Endothelial cell of umbilical vein (primary cell): ENCODE measurements around the gene KIAA1217. TPM values are rescaled to one million over a fixed set of nuclear protein-coding genes. Genes with fewer than 3 reads are reported as not detected.

ENCODE experiments used
- BruUV-seq: library from RNA; stranded (reverse); fragments of 400-500 nt; replicated peaks from 2 replicates; lab custom pipeline; 2021; lab: Mats Ljungman, UMichigan
- CTCF ChIA-PET: fragments of 300-600, 350-600 bp; sonication (Branson Sonifier 250); formaldehyde crosslinking; loops from one replicate; lab custom pipeline; 2021; ENCODE audit warnings: antibody characterized with exemption, inconsistent platforms; lab: Charles Lee
- POLR2A ChIA-PET: fragments of 300-600, 350-600 bp; sonication (Branson Sonifier 250); formaldehyde crosslinking; loops from one replicate; lab custom pipeline; 2021; ENCODE audit warnings: antibody characterized with exemption, inconsistent platforms; lab: Charles Lee
- DNase-seq: peaks from one replicate; pipeline ENCODE4 v3.0.0-alpha.2; 2011; ENCODE audit warnings: low read depth, low spot score
- FAIRE-seq: peaks from 2 replicates; lab custom pipeline; 2011; peaks lifted over from hg19 to GRCh38; lab: Jason Lieb, UNC
- H2AFZ ChIP-seq: 2 replicates; pipeline ENCODE4 v1.6.0; 2012; ENCODE audit warnings: low read depth, low read length, control low read depth, inconsistent platforms
- H3K27ac ChIP-seq: 2 replicates; pipeline ENCODE4 v1.5.1; 2011; ENCODE audit warnings: low read depth, mild to moderate bottlenecking, control low read depth, low read length, moderate library complexity; ENCODE audit not compliant: insufficient read depth
- H3K27me3 ChIP-seq, 2 experiments: 2 replicates each; pipeline versions ENCODE4 v1.6.0 to v1.6.1; 2011; ENCODE audit warnings: low read length in 2 of 2, mixed read lengths in 1 of 2; ENCODE audit not compliant: control insufficient read depth in 2 of 2, insufficient read depth in 2 of 2
- H3K36me3 ChIP-seq, 2 experiments: 2 replicates in 1 of 2; 3 replicates in 1 of 2; pipeline ENCODE4 v1.5.1; 2011; ENCODE audit warnings: low read length in 2 of 2, mild to moderate bottlenecking in 1 of 2, moderate library complexity in 1 of 2; ENCODE audit not compliant: control insufficient read depth in 2 of 2, insufficient read depth in 2 of 2; ENCODE audit errors: extremely low read depth in 1 of 2
- H3K4me1 ChIP-seq: 3 replicates; pipeline ENCODE4 v1.5.1; 2011; ENCODE audit warnings: mild to moderate bottlenecking, low read length; ENCODE audit not compliant: control insufficient read depth, insufficient read depth; ENCODE audit errors: extremely low read depth
- H3K4me2 ChIP-seq: 2 replicates; pipeline ENCODE4 v1.6.1; 2011; ENCODE audit warnings: low read length, control low read depth, mixed read lengths; ENCODE audit not compliant: insufficient read depth
- H3K4me3 ChIP-seq, 3 experiments: fragments of 200-600 bp in 1 of 3; sonication (generic), shearing (Covaris generic) in 1 of 3; replicated peaks in 1 of 3; 2 replicates each; pipeline ENCODE4 v1.5.1; 2011 to 2016; ENCODE audit warnings: control low read depth in 3 of 3, low read length in 3 of 3, mild to moderate bottlenecking in 2 of 3, inconsistent platforms in 1 of 3, low read depth in 1 of 3, moderate library complexity in 1 of 3; ENCODE audit not compliant: insufficient read depth in 1 of 3
- H3K79me2 ChIP-seq: 2 replicates; pipeline ENCODE4 v1.6.0; 2012; ENCODE audit warnings: low read length, inconsistent platforms; ENCODE audit not compliant: control insufficient read depth, insufficient read depth
- H3K9ac ChIP-seq: replicated peaks from 2 replicates; pipeline ENCODE3; 2011; ENCODE audit warnings: low read length, control low read depth; ENCODE audit not compliant: insufficient read depth; ENCODE audit errors: extremely low read depth
- H3K9me1 ChIP-seq: replicated peaks from 3 replicates; pipeline ENCODE4 v1.6.0; 2011; ENCODE audit warnings: mild to moderate bottlenecking, low read length; ENCODE audit not compliant: control insufficient read depth, insufficient read depth; ENCODE audit errors: extremely low read depth
- H3K9me3 ChIP-seq: replicated peaks from 2 replicates; pipeline ENCODE4 v1.5.1; 2012; ENCODE audit warnings: low read length, inconsistent platforms; ENCODE audit not compliant: control insufficient read depth, insufficient read depth
- H4K20me1 ChIP-seq: replicated peaks from 2 replicates; pipeline ENCODE3; 2011; ENCODE audit warnings: mild to moderate bottlenecking, low read length; ENCODE audit not compliant: control insufficient read depth, insufficient read depth; ENCODE audit errors: extremely low read depth
- CTCF ChIP-seq, 2 donors: IDR thresholded peaks; 1 replicate in 1 of 2; 2 replicates in 1 of 2; pipeline ENCODE4 v1.5.1; 2011; ENCODE audit warnings: low read length in 2 of 2, mild to moderate bottlenecking in 2 of 2, moderate library complexity in 2 of 2, control low read depth in 1 of 2, inconsistent platforms in 1 of 2, low read depth in 1 of 2; ENCODE audit not compliant: insufficient read depth in 1 of 2; ENCODE audit errors: extremely low read depth in 1 of 2
- EZH2 ChIP-seq: IDR thresholded peaks from 2 replicates; pipeline ENCODE4 v1.6.1; 2012; ENCODE audit warnings: borderline replicate concordance, low read depth, mild to moderate bottlenecking, moderate library complexity, low read length, inconsistent platforms; ENCODE audit not compliant: severe bottlenecking
- FOS ChIP-seq: IDR thresholded peaks from 2 replicates; pipeline ENCODE4 v1.6.1; 2011; ENCODE audit warnings: mild to moderate bottlenecking, low read length, moderate library complexity, borderline replicate concordance; ENCODE audit not compliant: insufficient read depth
- MAX ChIP-seq: IDR thresholded peaks from 2 replicates; pipeline ENCODE4 v1.6.1; 2011; ENCODE audit not compliant: insufficient read depth, insufficient read length
- MYC ChIP-seq: IDR thresholded peaks from one replicate; pipeline ENCODE4 v1.6.1; 2011; ENCODE audit warnings: mild to moderate bottlenecking, low read depth, low read length
- POLR2A ChIP-seq: IDR thresholded peaks from 2 replicates; pipeline ENCODE4 v1.6.1; 2012; ENCODE audit warnings: low read depth, mild to moderate bottlenecking, control low read depth, low read length
- POLR2AphosphoS5 ChIP-seq: IDR thresholded peaks from 2 replicates; pipeline ENCODE4 v1.6.1; 2012; ENCODE audit warnings: low read depth, mild to moderate bottlenecking, control low read depth, low read length, moderate library complexity; ENCODE audit not compliant: insufficient read depth
- dilution Hi-C: fragments of 300-500 bp; cut with MboI; formaldehyde crosslinking; loops from one replicate; pipeline ENCODE4 v1.15.0; 2019; ENCODE audit warnings: low sequenced_read_pairs; ENCODE audit not compliant: extremely low pct_ligation_motif_present
- intact Hi-C: fragments of 100-400 bp; cut with micrococcal nuclease; formaldehyde crosslinking; loops from one replicate; pipeline ENCODE4 v1.10.0; 2022
- polyA plus RNA-seq, 4 experiments: library from polyadenylated mRNA; depleted of rRNA in 3 of 4; stranded (reverse) in 3 of 4; unstranded in 1 of 4; fragments of >200 nt; gene quantifications; 2 replicates each; pipeline versions ENCODE4 v1.2.1 to v1.2.3, GENCODE V29; 2011 to 2012; ENCODE audit warnings: missing spikeins in 1 of 4
- total RNA-seq: library from RNA; stranded (reverse); gene quantifications from 2 replicates; pipeline ENCODE4 v1.2.3, GENCODE V29; 2021

KIAA1217 gene
- total and polyA plus RNA-seq, 2 donors (not counting 3 experiments of a cell fraction or from before 2014, with no cell fraction given), result 0.83 to 10.3 TPM

GRCh38 chr10:24469993-24470392 lies 261.1 kb downstream of the KIAA1217 start:
- Histone ChIP-seq H3K27ac (no peak overlapping the region), H4K20me1 (no peaks in the 10 kb centered on the region), H3K9me1 (no peaks in the 10 kb centered on the region), H3K4me2 (no peak overlapping the region), H3K79me2 (no peaks in the 10 kb centered on the region), H3K36me3 (no peaks in the 10 kb centered on the region), H3K27me3 (no peaks in the 10 kb centered on the region), H2AFZ (no peak overlapping the region), H3K9me3 (no peaks in the 10 kb centered on the region), H3K4me1 (no peaks in the 10 kb centered on the region), H3K4me3 (no peak overlapping the region), H3K9ac (no peak overlapping the region)
- no TSS peak for BruUV-seq
- TF ChIP-seq POLR2A, result no peak
- no peak for TF ChIP-seq POLR2AphosphoS5
- no peak for TF ChIP-seq CTCF (IDR thresholded peaks at IDR 0.05; ENCODE audit: extremely low read depth in 1 of 2, insufficient read depth in 1 of 2, low read depth in 1 of 2, low read length in 2 of 2)
- FAIRE-seq, result no peak
- no peak for DNase-seq
- ChIA-PET CTCF (no interaction called here), POLR2A (interaction anchor here (0.6 kb wide), 1 partner anchor 123 kb away, joined by 3 read pairs; no protein-coding TSS in a partner anchor)
- dilution Hi-C loops (no loop called here), intact Hi-C loops (no loop called here)

GRCh38 chr10:24475598-24475997 lies 266.7 kb downstream of the KIAA1217 start:
- no peaks in the 10 kb centered on the region for H3K9me1 ChIP-seq
- CTCF ChIA-PET, result no interaction called here

More at GRCh38 chr10:24475598-24475997, 266.7 kb downstream of the KIAA1217 start:
- POLR2A ChIA-PET, result no interaction called here
- Histone ChIP-seq H3K4me2 (no peak overlapping the region), H3K79me2 (no peaks in the 10 kb centered on the region), H3K4me3 (no peak overlapping the region), H3K4me1 (no peaks in the 10 kb centered on the region), H4K20me1 (no peaks in the 10 kb centered on the region), H3K27me3 (no peaks in the 10 kb centered on the region), H3K27ac (no peak overlapping the region), H2AFZ (no peak overlapping the region), H3K9me3 (no peaks in the 10 kb centered on the region), H3K36me3 (no peaks in the 10 kb centered on the region), H3K9ac (no peak overlapping the region)
- dilution Hi-C loops (no loop called here), intact Hi-C loops (no loop called here)
- FAIRE-seq (no peak), DNase-seq (no peak)
- no TSS peak for BruUV-seq
- TF ChIP-seq POLR2AphosphoS5 (no peak), FOS (no peak), MYC (no peak), EZH2 (no peak), CTCF (IDR thresholded peaks at IDR 0.05; ENCODE audit: extremely low read depth in 1 of 2, insufficient read depth in 1 of 2, low read depth in 1 of 2, low read length in 2 of 2) (no peak), MAX (no peak)
